ENCODE data around the gene GPR107.

GPR107 gene

DNA sequence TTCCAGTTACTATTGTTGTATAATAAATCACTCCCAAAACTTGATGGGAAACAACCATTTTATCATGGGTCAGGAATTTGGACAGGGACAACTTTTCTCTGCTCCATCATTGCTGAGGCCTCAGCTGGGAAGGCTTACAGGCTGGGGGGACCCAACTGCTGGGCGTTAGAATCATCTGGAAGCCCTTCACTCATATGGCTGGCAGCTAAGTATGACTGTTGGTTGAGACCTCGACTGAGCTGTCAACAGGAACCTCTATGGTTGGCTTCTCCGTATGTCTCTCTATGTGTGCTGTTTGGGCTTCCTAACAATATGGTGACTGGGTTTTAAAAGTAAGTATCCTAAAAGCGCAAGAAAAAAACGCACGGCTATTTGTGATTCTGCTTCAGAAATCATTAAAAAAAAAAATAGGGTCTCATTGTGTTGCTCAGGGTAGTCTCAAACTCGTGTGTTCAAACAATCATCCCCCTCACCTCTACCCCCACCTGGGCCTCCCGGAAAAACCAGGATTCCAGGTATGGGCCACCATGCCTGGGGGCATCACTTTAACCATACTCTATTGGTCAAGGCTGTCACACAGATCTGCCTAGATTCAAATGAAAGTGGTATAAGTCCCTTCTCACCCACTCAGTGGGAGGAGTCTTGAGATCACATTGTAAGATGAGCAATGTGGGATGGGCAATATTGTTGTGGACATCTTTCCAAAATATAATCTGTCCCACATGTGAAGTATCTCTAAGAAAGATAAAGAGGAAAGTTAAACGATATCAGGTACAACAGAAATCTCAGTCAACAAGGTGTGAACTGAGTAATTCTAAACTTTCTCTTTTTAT is 26.0 kb upstream of the GPR107 start:
- in situ Hi-C loops (cut with HindIII; ENCODE audit: low sequenced_read_pairs) = no loop called here

DNA sequence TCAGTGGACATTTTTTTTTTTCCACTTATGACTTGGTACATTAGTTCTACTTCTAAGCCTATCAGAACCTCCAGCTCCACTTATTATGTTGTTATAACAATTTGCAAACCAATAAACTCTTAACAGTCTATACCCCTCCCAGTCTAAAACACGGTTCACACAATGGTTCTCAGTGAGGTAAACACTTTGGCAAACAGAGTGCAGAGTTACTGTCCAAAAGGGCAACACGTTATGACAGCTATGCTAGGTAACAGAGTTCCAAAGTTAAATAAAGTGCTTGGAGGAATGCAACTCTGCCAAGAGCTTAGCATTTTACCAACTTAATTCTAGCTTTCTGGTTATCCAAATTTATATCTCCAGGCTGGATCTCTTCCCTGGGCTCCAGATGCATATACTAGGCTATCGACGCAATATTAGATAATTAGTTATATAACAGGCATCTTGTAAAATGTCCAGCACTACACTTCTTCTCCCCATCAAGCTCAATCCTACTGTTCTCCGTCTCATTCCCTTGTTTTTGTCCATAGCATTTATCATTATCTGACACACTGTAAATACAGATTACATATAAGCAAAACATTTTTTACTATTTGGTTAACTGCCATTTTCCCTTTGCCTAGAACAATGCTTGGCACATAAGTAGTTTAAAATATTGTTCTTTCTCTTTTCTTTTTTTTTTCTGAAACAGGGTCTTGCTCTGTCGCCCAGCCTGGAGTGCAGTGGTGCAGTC is 25.0 kb upstream of the GPR107 start:
- in situ Hi-C loops (cut with HindIII; ENCODE audit: low sequenced_read_pairs) = no loop called here

DNA sequence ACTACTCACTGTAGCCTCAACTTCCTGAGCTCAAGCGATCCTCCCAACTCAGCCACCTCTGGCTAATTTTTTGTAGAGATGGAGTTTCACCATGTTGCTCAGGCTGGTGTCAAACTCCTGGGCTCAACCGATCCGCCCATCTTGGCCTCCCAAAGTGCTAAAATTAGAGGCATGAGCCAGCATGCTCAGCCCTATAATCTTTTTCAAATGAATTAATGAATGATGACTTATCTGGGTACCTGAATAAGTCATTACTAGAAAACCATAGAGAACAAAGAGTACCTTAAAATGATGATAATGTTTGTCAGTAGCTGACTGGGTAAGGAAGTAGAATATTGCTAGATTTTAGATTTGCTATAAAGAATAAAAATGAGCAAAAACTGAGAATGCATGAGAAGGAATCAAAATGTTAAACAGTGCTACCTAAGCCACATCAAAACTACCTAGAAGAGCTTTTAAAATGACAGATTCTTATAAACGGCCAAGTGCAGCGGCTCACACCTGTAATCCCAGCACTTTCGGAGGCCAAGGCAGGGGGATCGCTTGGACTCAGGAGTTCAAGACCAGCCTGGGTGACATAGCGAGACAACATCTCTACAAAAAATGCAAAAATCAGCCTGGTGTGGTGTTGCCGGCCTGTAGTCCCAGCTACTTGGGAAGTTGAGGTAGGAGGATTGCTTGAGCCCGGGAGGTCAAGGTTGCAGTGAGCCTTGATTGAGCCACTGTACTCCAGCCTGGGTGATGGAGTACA is 24.3 kb upstream of the GPR107 start:
- in situ Hi-C loops (cut with HindIII; ENCODE audit: low sequenced_read_pairs) = no loop called here

DNA sequence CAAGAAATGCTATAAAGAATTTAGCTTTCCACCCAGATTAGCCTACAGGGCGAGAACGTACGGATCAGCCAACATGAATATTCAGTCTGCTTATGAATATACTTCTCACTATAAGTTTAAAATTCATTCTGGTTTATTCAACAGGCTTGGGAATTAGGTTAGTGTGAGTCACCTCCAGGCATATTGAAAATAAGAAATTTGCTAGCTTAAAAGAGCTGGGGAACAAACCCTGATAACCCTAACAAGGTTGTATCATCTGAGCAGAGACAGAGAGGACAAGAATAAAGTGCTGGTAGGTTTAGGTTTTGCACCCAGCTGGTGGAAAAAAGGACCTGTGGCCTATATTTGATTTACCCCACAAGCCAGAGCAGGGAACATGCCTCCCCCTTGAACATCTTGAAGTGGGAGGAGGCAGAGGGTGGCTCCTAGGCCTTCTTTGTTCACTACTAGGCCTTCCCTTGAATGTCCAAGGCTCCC is 23.0 kb upstream of the GPR107 start:
- in situ Hi-C loops (cut with HindIII; ENCODE audit: low sequenced_read_pairs) = no loop called here

DNA sequence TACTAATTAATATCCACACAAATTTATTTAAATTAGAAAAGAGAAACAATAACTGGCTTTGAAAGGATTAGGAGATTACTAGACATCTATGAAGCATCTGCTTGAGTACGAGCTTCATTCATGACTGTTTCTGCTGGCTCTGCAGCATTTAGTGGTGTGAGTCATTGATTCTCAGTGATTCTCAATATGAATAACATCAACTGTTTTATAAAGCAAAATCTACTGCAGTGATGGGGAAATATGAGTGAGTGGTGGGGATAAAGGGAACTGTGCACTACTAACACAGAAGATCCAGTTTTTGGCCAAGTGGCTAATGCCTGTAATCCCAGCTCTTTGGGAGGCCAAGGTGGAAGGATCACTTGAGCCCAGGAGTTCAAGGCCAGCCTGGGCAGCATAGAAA is 19.1 kb upstream of the GPR107 start:
- in situ Hi-C loops (cut with HindIII; ENCODE audit: low sequenced_read_pairs) = no loop called here

DNA sequence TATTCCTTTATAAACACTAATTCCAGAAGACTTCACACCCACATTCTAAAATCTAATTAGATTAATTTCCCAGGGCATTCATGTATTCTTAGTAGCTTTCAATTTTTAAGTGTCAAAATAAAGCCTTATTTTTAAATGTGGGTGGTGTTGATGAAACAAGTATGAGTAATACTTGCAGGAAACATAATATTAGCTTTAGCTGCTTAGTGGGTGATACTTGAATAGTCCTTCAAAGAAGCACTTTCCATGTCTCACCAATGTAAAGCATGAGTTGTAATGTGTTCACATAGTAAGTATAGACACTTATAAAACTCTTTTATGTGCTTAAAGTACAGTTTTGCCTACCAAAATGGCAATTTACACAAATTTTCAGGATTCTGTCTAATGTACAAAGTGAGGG is 17.6 kb upstream of the GPR107 start:
- in situ Hi-C loops (cut with HindIII; ENCODE audit: low sequenced_read_pairs) = no loop called here

DNA sequence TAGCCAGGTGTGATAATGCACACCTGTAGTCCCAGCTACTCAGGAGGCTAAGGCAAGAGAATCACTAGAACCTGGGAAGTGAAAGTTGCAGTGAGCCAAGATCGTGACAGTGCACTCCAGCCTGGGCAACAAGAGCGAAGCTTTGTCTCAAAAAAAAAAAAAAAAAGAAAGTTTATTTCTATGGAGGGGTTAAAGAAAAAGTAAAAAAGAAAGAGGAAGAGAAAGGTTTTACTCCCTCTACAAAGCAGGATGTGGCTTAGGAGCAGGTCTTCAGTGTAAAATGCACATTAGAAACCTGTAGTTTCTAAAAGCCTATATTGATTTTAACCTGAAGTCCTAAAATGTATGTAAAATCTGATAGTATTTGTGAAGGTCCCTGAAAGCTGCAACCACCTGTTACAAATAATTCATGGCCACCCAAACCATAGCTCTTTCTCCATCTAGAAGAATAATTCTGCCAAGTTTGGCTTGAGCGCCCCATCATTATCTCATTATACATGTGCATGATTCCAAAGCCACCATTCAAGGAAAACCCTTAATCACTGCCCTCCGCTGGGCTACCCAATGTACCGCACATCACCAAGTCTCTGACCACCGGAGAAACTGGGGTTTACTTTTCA is 14.1 kb upstream of the GPR107 start:
- in situ Hi-C loops (cut with HindIII; ENCODE audit: low sequenced_read_pairs) = no loop called here

DNA sequence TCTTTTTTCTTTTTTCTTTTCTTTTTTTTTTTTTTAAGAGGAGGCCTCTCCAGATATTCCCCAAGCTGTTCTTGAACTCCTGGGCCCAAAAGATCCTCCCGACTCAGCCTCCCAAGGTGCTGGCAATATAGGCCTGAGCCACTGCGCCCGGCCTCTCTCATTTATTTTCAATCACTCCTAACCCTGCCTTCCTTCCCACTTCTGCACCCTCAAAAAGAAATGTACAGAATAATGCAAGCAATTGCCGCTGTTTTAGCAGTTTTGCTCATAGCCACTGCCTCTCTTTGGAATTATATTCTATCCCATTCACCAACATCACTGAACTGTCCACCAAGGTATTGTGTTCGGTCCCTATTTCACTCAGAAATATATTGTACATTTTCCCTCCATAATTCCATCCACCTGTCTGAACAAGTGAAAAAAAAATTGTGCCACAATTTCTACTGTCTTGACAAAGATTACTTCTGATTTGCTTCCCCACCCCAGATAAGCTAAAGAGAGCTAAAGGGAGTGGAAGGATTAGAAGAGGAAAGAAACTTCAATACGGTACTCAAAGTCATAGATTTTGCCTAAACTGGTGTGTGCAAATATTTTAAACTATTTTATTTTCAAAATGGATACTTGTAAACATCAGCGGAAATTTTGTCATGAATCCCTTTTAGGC is 12.6 kb upstream of the GPR107 start:
- in situ Hi-C loops (cut with HindIII; ENCODE audit: low sequenced_read_pairs) = no loop called here

DNA sequence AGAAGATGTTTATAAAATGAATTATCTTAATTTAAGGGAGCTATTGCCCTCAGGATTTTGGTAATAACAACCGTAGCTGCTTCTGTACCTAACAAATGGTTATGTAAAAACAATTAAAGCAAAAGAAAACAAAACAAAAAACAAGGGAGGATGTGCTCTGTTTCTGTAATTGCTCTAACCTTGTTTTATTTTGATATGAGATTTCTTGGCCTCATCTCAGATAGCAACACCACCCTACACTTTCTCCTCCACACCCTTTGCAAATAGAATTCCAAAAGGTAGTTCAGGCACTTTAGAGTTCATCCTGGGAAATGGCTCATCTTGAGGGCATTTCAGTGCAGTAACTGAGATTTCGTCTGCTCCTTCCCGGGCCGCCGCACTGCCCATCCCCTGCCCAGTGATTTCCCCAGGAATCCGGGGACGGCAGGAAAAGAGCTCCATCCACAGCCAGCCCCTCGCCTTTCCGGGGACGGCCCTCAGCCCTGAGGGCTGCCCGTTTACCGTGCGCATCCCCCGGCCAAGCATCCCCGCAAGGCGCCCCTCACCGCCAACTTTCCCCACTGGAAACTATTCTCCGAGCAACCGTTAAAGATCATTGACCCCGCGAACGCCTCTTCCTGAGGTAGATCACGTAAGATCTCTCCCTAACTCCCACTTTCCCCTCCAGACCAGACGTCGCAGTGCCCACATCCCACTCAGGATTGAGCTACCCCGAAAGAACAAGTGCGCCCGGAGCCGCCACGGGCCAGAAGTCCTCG is 11.9 kb upstream of the GPR107 start:
- in situ Hi-C loops (cut with HindIII; ENCODE audit: low sequenced_read_pairs) = no loop called here

DNA sequence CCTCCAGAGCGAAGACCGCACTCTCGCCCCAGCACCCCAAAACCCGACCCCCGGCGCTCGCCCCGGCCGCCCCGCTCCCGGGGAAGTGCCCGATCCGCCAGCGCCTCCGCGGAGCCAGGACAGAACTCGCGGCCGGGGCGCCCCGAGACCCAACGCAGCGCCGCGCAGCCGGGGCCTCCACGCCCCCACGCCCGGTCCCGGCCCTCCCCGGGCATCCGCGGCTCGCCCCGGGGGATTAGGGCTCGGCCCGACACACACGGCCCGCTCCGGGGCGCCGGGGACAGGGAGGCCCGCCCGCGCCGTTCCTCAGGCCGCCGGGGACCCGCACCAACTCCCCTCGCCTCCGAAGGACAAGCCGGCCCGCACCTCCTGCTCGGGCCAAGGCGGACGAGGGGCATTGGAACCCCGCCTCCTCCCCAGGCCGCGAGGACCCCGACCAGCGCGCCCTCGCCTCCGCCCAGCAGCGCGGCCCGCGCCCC is 11.3 kb upstream of the GPR107 start:
- in situ Hi-C loops (cut with HindIII; ENCODE audit: low sequenced_read_pairs) = no loop called here

DNA sequence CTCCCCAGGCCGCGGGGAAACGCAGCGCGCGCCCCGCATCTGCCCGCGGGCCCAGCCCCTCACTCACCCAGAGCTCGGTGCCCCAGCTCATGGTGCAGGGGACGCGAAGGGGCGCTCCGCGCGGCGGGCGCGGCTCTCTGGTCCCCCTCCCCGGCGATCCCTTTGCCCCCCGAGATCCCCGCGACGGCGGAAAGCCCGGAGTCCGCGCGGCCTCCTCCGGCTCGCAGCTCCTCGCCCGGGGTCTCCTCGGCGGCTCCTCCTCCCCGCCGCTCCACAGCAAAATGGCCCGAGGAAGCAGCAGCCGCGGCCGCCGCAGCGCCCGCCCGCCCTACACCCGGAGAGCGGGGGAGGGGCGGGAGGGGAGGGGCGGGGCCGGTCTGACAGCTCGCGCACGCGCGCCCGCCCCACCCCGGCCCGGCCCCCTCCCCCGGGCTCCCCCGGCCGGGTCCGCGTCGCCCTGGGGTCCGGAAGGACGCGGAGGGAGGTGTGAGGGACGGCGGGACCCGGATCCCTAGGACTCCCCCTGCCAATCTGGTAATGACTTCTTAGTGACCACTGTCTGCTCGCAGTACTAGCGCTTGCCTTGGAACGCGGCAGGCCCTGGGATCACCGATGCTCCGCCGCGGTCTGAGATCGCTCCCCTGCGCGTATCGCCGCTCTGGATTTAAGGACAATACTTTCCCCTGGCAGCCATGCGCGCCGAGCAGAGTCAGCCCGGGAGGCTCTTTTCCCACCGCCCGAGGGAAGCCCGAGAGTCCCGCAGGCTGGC is 10.6 kb upstream of the GPR107 start, which contains the start of gene FNBP1:
TSS of gene FNBP1 (minus strand) at position 305 of the 769 bp plus-strand sequence. CDS start at position 91, 214 bp downstream.
- in situ Hi-C loops (cut with HindIII; ENCODE audit: low sequenced_read_pairs) = no loop called here

DNA sequence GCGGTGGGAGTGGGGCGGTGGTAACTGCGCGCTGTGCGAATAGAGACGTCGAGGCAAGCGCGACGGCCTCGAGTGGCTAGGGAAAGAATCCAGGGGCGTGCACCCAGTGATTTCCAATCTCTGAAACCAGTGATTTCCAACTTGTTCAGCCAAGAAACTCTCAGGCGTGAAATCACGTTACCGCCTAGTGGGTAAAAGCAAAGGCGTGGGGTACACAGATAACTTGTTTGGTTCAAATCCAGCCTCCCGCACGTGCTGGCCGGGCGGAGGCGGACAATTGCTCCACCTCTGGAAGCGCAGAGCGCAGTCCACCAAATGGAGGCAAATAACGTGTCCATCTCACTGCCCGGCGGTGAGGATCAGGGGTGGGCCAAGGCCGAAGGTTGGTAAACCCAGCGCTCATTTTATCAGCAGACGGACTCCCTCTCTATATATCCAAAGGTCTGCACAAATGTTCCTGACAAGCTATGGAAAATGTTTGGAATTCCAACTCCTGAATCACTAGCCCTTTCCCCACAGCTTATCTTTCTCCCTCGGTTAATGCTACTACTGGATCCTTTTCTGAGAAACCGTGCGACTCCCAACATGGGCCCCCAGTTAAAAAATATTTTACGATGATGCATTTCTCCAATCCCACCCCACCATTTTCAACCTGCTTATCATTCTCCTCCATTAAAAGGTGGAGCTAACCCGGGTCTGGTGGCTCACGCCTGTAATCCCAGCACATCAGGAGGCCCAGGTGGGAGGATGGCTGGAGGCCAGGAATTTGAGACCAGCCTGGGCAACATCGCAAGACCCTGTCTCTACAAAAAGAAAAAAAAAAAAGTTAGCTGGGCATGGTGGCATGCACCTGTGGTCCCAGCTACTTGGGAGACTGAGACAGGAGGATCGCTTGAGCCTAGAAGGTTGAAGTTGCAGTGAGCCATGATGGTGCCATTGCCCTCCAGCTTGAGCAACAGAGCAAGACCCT is 9.8 kb upstream of the GPR107 start:
- in situ Hi-C loops (cut with HindIII; ENCODE audit: low sequenced_read_pairs) = no loop called here

DNA sequence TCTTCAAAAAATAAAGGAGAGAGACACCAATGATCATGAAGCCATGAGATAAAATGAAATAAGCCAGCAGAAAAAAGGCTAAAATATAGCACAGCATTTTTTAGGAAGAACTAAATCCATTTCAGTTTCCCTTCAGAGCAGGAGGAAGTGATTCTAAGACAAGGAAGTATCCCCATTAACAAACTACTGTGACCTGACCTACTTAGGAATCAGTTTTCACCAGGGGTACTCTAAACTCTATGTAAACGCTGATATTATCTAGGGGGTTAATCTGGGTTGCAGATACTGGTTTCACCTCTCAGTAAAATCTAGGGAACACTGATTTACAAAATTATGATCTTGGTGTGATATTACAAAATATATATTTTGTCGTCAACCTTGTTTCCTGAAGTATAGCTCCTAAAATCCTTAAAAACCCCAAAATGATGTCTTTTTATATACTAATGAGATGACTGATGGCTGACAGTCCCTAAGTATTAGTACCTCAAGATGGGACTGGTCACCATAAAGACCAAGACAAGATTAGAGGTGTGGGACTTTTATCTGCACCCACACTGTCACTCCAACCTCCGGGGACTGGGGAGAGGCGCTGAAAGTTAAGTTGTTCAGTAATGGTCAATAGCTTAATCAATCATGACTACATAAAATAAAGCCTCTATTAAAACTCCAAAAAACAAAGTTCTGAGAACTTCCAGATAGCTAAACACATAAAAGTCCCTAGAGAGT is 7.8 kb upstream of the GPR107 start:
- in situ Hi-C loops (cut with HindIII; ENCODE audit: low sequenced_read_pairs) = no loop called here

DNA sequence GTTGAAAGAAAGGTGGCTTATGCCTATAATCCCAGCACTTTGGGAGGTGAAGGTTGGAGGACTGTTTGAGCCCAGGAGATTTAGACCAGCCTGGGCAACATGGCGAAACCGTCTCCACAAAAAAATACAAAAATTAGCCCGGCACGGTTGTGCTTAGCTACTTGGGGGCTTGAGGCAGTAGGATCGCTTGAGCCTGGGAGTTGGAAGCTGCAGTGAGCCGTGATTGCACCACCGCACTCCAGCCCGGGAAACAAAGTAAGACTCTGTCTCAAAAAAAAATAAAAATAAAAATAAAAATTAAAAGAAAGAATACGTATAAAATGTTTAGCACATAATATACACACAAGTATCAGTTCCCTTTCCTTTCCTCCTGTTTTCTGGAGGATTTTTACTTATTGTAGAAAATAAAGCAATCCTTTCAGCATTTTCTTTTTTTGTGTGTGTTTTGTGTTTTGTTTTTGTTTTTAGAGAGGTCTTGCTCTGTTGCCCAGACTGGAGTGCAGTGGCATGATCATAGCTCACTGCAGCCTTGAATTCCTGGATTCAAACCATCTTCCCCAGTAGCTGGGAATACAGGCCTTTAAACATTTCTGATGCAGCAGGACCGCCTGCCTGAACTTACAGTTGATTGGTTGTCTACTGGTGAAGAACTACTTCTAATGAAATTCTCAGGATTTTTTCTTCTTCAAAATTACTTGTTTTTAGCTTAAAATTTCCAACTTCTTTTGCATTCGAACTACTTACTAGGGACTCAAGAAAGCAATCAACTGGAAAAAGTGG is 4.1 kb upstream of the GPR107 start:
- in situ Hi-C loops (cut with HindIII; ENCODE audit: low sequenced_read_pairs) = no loop called here

DNA sequence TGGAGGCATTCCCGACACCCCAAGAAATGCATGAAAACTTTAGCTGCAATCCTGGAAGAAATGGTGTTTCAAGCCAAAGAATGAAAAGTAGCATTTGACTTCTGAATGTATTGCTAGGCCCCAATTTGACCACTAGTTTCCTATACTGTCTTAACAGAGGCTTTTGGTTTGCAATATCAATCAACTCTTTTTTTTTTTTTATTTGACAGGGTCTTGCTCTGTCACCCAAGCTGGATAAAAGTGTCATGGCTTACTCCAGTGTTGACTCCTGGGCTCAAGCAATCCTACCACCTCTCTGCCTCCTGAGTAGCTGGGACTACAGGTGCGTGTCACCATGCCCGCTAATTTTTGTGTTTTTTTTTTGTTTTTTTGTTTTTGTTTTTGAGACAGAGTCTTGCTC is 3.2 kb upstream of the GPR107 start:
- in situ Hi-C loops (cut with HindIII; ENCODE audit: low sequenced_read_pairs) = no loop called here

DNA sequence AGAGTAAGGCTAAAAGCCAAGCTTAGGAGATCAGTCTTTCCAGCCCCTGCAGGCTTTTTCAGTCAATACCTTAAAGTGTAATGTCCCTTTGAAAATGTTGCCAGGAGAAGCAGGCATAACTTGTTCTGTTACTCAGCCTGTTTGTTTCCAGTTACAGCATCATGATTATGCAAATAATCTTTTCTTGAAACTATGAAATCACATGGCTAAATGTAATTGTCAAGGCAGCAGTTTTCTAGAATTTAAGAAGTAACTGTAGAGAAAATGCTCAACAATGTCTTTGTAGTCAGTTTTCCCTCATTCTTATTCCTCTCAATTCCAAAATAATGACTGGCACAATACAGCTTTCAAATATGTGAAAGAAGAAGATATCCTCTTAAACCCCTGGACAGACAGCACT is 1.9 kb upstream of the GPR107 start:
- in situ Hi-C loops (cut with HindIII; ENCODE audit: low sequenced_read_pairs) = no loop called here
